ENCODE data around the gene MEF2C. TPM values are rescaled to one million over a fixed set of nuclear protein-coding genes. Genes with fewer than 3 reads are reported as not detected.
A peak's percentile ranks its signal among the peaks of the same experiment; 100 is the strongest.

Gene MEF2C
- total RNA-seq, 1 experiment from 2014 or later: 26.5 TPM

GRCh38 chr5:88729084-88729828 is 153.7 kb downstream of the MEF2C start:
- peak; percentile 83 for DNase-seq (ENCODE audit: extremely low read depth, low read depth)

GRCh38 chr5:88727705-88728313 is 155.2 kb downstream of the MEF2C start:
- peak; percentile 39 for DNase-seq (ENCODE audit: extremely low read depth, low read depth)

GRCh38 chr5:88725454-88725853 is 157.5 kb downstream of the MEF2C start:
- no peak for DNase-seq (ENCODE audit: extremely low read depth, low read depth)

- DNase-seq (ENCODE audit: extremely low read depth, low read depth): no peak
Observed at GRCh38 chr5:88724201-88724600, 158.8 kb downstream of the MEF2C start.

- DNase-seq (ENCODE audit: extremely low read depth, low read depth): no peak
Observed at GRCh38 chr5:88722546-88723073, 160.4 kb downstream of the MEF2C start.

GRCh38 chr5:88719434-88719833 is 163.6 kb downstream of the MEF2C start:
- DNase-seq (ENCODE audit: extremely low read depth, low read depth): no peak

GRCh38 chr5:88718736-88719135 is 164.2 kb downstream of the MEF2C start:
- no peak for DNase-seq (ENCODE audit: extremely low read depth, low read depth)

- no peak for DNase-seq (ENCODE audit: extremely low read depth, low read depth)
Observed at GRCh38 chr5:88716101-88716500, 166.9 kb downstream of the MEF2C start.

- no peak for DNase-seq (ENCODE audit: extremely low read depth, low read depth)
Observed at GRCh38 chr5:88715503-88715902, 167.5 kb downstream of the MEF2C start.

GRCh38 chr5:88713818-88714217 is 169.2 kb downstream of the MEF2C start:
- no peak for DNase-seq (ENCODE audit: extremely low read depth, low read depth)

- DNase-seq (ENCODE audit: extremely low read depth, low read depth): no peak
Observed at GRCh38 chr5:88708682-88709398, 174.1 kb downstream of the MEF2C start.

- no peak for DNase-seq (ENCODE audit: extremely low read depth, low read depth)
Observed at GRCh38 chr5:88708021-88708420, 175.0 kb downstream of the MEF2C start.

GRCh38 chr5:88707216-88707965 is 175.6 kb downstream of the MEF2C start:
- DNase-seq (ENCODE audit: extremely low read depth, low read depth): no peak

- DNase-seq (ENCODE audit: extremely low read depth, low read depth): no peak
Observed at GRCh38 chr5:88702332-88702731, 180.7 kb downstream of the MEF2C start.

GRCh38 chr5:88700121-88700520 is 182.9 kb downstream of the MEF2C start:
- no peak for DNase-seq (ENCODE audit: extremely low read depth, low read depth)

- no peak for DNase-seq (ENCODE audit: extremely low read depth, low read depth)
Observed at GRCh38 chr5:88698290-88698689, 184.7 kb downstream of the MEF2C start.

- DNase-seq (ENCODE audit: extremely low read depth, low read depth): no peak
Observed at GRCh38 chr5:88696466-88696865, 186.5 kb downstream of the MEF2C start.

GRCh38 chr5:88695931-88696330 is 187.1 kb downstream of the MEF2C start:
- DNase-seq (ENCODE audit: extremely low read depth, low read depth): no peak

- no peak for DNase-seq (ENCODE audit: extremely low read depth, low read depth)
Observed at GRCh38 chr5:88695232-88695631, 187.8 kb downstream of the MEF2C start.

GRCh38 chr5:88694023-88694679 is 188.8 kb downstream of the MEF2C start:
- DNase-seq (ENCODE audit: extremely low read depth, low read depth): no peak

All from NCI-H460 (cell line).